GM21786 (cell line): ENCODE measurements around the gene DNAL1.
A peak's percentile ranks its signal among the peaks of the same experiment; 100 is the strongest.

ENCODE experiments used
- ATAC-seq: cut with Tn5 transposase; IDR thresholded peaks from one replicate; pipeline ENCODE4 v1.9.1; 2021; ENCODE audit not compliant: unreplicated experiment

Gene DNAL1

GRCh38 chr14:73722581-73722980 is 77.8 kb downstream of the DNAL1 start:
- no peak for ATAC-seq

- ATAC-seq = no peak
These were observed 78.6 kb downstream of the DNAL1 start for GRCh38 chr14:73723406-73723796.

- ATAC-seq = no peak
These were observed 79.2 kb downstream of the DNAL1 start for GRCh38 chr14:73723797-73724661.

DNA sequence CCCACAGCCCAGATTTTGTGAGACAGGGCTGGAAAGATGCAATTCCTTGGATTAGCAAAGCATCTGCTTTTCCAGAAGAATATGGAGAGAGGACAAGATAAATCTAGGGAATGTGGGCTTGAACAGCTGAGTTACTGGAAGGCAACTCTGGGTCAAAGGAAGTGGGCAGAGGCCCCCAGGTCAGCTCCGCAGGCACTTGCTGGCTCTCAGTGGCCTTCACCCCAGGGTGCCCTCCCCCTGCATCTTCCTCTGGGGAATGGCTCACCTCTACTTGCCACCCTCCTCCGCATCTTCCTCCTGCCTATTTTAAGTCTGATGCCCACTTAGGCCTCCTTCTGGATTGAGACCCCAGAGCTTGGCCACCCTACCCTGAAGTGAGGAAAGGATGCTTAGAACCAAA is 79.9 kb downstream of the DNAL1 start:
- no peak for ATAC-seq

DNA sequence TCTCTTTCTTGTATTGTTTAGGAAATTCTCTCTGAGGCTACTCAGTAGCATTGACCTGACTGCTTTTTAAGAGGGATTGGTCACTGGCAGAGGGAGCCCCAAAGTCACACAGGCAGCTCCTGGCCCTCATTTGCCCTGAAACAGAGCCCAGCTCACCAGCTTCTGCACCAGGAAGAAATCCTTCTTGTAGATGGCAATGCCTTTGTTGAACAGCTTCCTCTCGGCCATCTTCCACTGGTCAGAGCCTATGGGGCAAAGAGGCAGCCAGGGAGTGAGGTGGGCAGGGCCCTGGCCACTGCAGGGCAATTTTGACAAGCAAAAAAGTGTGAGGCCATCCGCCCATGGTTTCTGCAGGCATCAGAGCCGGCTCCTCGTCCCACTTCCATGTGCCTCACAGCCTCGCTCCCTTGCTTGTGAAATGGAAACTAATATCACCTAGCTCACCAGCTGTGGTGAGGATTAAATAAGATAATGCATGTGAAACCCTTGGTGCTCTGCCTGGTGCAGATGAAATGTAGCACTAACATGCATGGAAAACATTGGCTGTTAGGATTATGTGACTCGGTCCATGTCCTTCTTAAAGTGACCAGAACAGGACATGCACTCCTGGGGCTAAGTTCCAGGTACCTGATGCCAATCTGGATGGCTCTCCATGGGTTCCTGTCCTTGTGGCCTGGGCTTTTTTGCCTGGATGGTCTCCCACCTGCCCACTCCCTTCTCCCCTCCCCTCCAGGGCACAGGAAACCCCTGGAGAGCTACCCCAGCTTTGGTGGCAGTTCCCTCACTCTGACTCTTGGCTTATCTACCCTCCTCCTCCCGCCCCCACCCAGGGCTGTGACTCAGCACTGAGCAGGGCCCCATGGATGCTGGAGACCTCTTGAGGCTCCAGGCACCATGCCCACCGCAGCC is 80.6 kb downstream of the DNAL1 start:
- ATAC-seq = no peak

DNA sequence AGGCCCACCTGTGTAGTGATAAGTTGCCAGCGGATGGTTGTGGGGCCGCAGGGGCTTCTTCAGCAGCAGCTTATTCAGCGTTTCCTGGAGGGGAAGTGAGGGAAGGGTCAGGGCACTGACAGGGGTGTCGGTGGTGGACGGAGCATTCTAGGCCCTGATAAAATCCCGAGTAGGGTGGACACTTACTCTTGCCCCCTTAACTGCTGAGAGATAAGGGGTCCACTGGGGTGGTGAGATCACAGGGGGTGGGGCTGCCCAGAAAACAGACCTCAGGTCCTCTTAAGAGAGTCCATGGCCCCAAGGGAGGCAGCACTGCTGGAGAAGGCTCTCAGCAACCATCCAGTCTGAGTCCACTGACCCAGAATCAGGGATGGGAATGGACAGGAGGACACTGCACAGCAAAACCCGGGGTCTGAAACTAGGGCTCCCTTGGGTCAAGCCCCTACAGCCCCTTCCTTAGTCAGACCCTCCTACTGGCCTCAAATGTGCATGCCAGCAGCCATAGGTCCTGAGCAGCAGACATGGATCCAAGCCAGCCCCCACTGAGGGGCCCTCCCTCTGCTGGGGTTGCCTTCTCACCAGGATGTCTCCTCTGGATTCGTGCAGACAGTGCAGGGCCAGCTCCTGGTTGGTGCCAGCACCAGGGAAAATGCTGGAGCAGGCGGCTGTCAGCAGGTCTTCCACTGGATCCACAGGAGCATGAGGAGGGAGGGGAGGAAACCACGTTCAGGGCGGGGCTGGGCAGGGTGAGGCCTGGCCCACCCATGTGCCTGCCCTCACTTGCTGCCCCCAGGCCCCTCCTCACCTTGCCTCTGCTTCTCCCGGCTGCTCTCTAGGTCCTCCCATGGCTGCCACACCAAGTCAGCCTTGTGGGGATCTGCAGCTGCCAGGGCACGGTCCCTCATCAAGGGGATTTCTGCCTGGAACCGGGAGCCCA is 81.5 kb downstream of the DNAL1 start:
- no peak for ATAC-seq

GRCh38 chr14:73727166-73727565 is 82.4 kb downstream of the DNAL1 start:
- no peak for ATAC-seq

- ATAC-seq = peak; percentile 45
These were observed 84.0 kb downstream of the DNAL1 start for GRCh38 chr14:73728717-73729330.

- no peak for ATAC-seq
These were observed 84.9 kb downstream of the DNAL1 start for GRCh38 chr14:73729556-73730265.

DNA sequence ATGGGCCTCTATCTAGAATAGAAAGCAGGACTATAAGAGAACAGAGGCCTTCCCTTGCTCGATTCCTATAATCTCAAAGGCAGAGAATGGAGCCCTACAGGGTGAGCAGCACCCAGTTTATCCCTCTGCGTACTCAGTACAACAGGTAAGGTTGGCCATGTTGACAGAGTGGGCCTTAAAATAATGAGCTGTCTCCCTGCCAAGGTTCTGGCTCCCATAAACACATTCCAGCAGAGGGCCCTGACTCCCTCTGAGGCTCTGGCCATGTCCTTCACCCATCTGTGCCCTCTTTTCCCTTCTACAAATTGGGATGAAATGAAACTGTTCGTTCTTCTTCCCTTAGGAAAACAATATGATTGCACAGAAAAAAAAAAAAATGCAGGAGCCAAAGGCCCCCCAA is 86.3 kb downstream of the DNAL1 start:
- no peak for ATAC-seq

GRCh38 chr14:73732006-73732405 is 87.2 kb downstream of the DNAL1 start:
- ATAC-seq = no peak

DNA sequence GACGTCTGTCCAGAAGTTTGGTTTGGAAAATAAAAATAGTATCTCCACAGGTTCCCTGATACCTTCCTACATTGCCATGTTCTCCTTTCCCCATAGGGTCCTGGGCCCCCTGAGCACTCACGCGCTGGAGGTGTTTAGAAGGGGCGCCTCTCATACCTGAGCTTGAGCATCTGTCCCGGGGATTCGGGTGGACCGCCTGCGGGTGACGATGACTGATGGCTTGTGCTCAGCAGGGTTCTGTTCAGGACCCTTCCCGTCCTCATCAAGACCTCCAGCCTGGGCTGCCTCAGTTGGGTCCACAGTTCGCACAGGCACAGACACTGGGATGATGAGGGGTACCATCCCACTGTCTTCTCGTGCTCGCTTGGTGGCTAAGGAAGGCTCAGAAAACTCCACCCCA is 92.1 kb downstream of the DNAL1 start:
- ATAC-seq = no peak

DNA sequence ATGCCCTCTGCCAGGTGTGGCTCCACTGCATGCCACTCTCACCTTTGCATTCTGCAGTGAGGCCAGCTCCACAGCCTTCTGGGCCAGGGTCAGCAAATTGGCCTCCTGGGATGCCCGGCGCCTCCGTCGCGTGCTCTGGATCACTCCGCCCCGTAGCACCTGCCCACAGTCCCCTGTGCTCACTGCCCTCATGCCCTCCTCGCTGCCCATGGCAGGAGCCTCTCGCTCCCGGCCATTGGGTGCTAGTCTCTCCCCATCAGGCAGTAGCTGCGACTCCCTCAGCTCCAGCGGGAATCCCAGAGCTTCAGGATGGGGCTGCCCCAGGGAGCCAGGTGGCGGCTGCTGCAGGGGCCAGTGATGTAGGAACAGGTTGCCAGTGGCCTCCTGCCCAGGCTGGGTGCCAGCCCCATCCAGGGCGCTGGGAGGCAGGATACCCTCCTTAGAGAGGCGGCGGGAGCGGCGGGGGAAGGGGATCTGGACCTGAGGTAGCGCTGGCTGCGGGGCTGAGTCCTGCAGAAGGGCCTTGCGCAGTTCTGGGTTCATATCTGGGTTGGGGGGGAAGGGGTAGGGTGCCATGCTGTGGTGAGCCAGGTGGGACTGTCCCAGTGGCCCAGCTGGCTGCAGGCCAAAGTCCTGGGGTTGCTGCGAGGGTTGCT is 93.9 kb downstream of the DNAL1 start:
- no peak for ATAC-seq

- ATAC-seq = no peak
These were observed 94.5 kb downstream of the DNAL1 start for GRCh38 chr14:73739174-73739898.

- no peak for ATAC-seq
These were observed 95.3 kb downstream of the DNAL1 start for GRCh38 chr14:73739899-73740617.

GRCh38 chr14:73740618-73741326 is 96.0 kb downstream of the DNAL1 start:
- ATAC-seq = no peak

GRCh38 chr14:73741386-73741875 is 96.6 kb downstream of the DNAL1 start:
- ATAC-seq = peak; percentile 32
